ENCODE measurements around the gene INSIG2. TPM values are rescaled to one million over a fixed set of nuclear protein-coding genes. Genes with fewer than 3 reads are reported as not detected.

The INSIG2 gene
- total RNA-seq, 1 donor from 2014 or later = 32.2 TPM

- no peak overlapping the region for H3K4me2 ChIP-seq
Measured at GRCh38 chr2:118047380-118047826, 40.9 kb upstream of the INSIG2 start.

GRCh38 chr2:118048401-118048800 is 39.9 kb upstream of the INSIG2 start:
- no peak overlapping the region for H3K27ac Mint-ChIP-seq

More at GRCh38 chr2:118047380-118047826, 40.9 kb upstream of the INSIG2 start:
- H3K4me1 Mint-ChIP-seq = peaks cover 24% of the 10 kb centered on the region
- no peak overlapping the region for H3K9ac ChIP-seq
- no peaks in the 10 kb centered on the region for H3K79me2 ChIP-seq (ENCODE audit: low read depth)
- H3K36me3 Mint-ChIP-seq = no peaks in the 10 kb centered on the region
- no peak overlapping the region for H3K27ac ChIP-seq
- H3K4me3 Mint-ChIP-seq = no peak overlapping the region
- no peak for DNase-seq (ENCODE audit: low spot score)
- H3K4me3 ChIP-seq = no peak overlapping the region
- TF ChIP-seq EZH2 (IDR thresholded peaks at IDR 0.05) = no peak
- TF ChIP-seq EZH2phosphoT487 (IDR thresholded peaks at IDR 0.05) = no peak
- TF ChIP-seq CTCF (IDR thresholded peaks at IDR 0.05) = no peak
- H3K27me3 ChIP-seq = peaks cover 13% of the 10 kb centered on the region
- H3K27ac Mint-ChIP-seq = no peak overlapping the region
- peaks cover 16% of the 10 kb centered on the region for H3K4me1 ChIP-seq
- no peaks in the 10 kb centered on the region for H3K9me3 ChIP-seq (ENCODE audit: low read depth)
- H3F3A ChIP-seq (ENCODE audit: low read depth) = no peaks in the 10 kb centered on the region
- H3K9me3 Mint-ChIP-seq = no peaks in the 10 kb centered on the region
- H2AFZ ChIP-seq (replicated peaks) = no peak overlapping the region
- H4K20me1 ChIP-seq (ENCODE audit: low read depth) = no peaks in the 10 kb centered on the region
- no peaks in the 10 kb centered on the region for H3K36me3 ChIP-seq
- no peaks in the 10 kb centered on the region for H3K27me3 Mint-ChIP-seq (ENCODE audit: insufficient read depth, low read depth)

GRCh38 chr2:118049140-118049815 is 39.0 kb upstream of the INSIG2 start:
- H3K9me3 ChIP-seq (ENCODE audit: low read depth) = no peaks in the 10 kb centered on the region
- no peak overlapping the region for H3K4me3 ChIP-seq
- TF ChIP-seq EZH2 (IDR thresholded peaks at IDR 0.05) (no peak), CTCF (IDR thresholded peaks at IDR 0.05) (no peak), EZH2phosphoT487 (IDR thresholded peaks at IDR 0.05) (no peak)
- no peak overlapping the region for H3K27ac ChIP-seq
- no peaks in the 10 kb centered on the region for H3F3A ChIP-seq (ENCODE audit: low read depth)
- H3K27me3 Mint-ChIP-seq (ENCODE audit: insufficient read depth, low read depth) = no peaks in the 10 kb centered on the region
- H3K36me3 Mint-ChIP-seq = no peaks in the 10 kb centered on the region
- H2AFZ ChIP-seq (replicated peaks) = no peak overlapping the region
- DNase-seq (ENCODE audit: low spot score) = no peak
- no peaks in the 10 kb centered on the region for H3K9me3 Mint-ChIP-seq
- no peaks in the 10 kb centered on the region for H4K20me1 ChIP-seq (ENCODE audit: low read depth)
- no peak overlapping the region for H3K9ac ChIP-seq
- no peaks in the 10 kb centered on the region for H3K36me3 ChIP-seq
- H3K79me2 ChIP-seq (ENCODE audit: low read depth) = no peaks in the 10 kb centered on the region
- H3K4me1 Mint-ChIP-seq = peaks cover 27% of the 10 kb centered on the region
- H3K4me2 ChIP-seq = no peak overlapping the region
- H3K4me3 Mint-ChIP-seq = no peak overlapping the region
- H3K27ac Mint-ChIP-seq = no peak overlapping the region
- H3K27me3 ChIP-seq = peaks cover 13% of the 10 kb centered on the region
- H3K4me1 ChIP-seq = peaks cover 16% of the 10 kb centered on the region

More at GRCh38 chr2:118048401-118048800, 39.9 kb upstream of the INSIG2 start:
- DNase-seq (ENCODE audit: low spot score) = no peak
- Histone ChIP-seq H3K4me3 (no peak overlapping the region), H3K4me2 (no peak overlapping the region), H4K20me1 (ENCODE audit: low read depth) (no peaks in the 10 kb centered on the region), H3K27me3 (peaks cover 13% of the 10 kb centered on the region), H2AFZ (replicated peaks) (no peak overlapping the region), H3F3A (ENCODE audit: low read depth) (no peaks in the 10 kb centered on the region), H3K27ac (no peak overlapping the region), H3K79me2 (ENCODE audit: low read depth) (no peaks in the 10 kb centered on the region), H3K4me1 (peaks cover 16% of the 10 kb centered on the region), H3K9ac (no peak overlapping the region), H3K36me3 (no peaks in the 10 kb centered on the region), H3K9me3 (ENCODE audit: low read depth) (no peaks in the 10 kb centered on the region)
- no peak for TF ChIP-seq CTCF (IDR thresholded peaks at IDR 0.05)
- no peak for TF ChIP-seq EZH2 (IDR thresholded peaks at IDR 0.05)
- no peak for TF ChIP-seq EZH2phosphoT487 (IDR thresholded peaks at IDR 0.05)
- no peaks in the 10 kb centered on the region for H3K36me3 Mint-ChIP-seq
- no peaks in the 10 kb centered on the region for H3K9me3 Mint-ChIP-seq
- no peak overlapping the region for H3K4me3 Mint-ChIP-seq
- H3K27me3 Mint-ChIP-seq (ENCODE audit: insufficient read depth, low read depth) = no peaks in the 10 kb centered on the region
- peaks cover 24% of the 10 kb centered on the region for H3K4me1 Mint-ChIP-seq

Data from neural progenitor cell (in vitro differentiated cells).